ENCODE measurements around the gene CHST12.

CHST12 gene

GRCh38 chr7:2482725-2483451, 79.5 kb downstream of the CHST12 start:
- DNase-seq = no peak

- DNase-seq = no peak
Measured at GRCh38 chr7:2483494-2483893, 80.1 kb downstream of the CHST12 start.

- no peak for DNase-seq
Measured at GRCh38 chr7:2484868-2485267, 81.5 kb downstream of the CHST12 start.

GRCh38 chr7:2487586-2488271, 84.3 kb downstream of the CHST12 start:
- no peak for DNase-seq

- DNase-seq = no peak
Measured at GRCh38 chr7:2488272-2488645, 84.8 kb downstream of the CHST12 start.

- no peak for DNase-seq
Measured at GRCh38 chr7:2488681-2489080, 85.3 kb downstream of the CHST12 start.

GRCh38 chr7:2490181-2490651, 86.8 kb downstream of the CHST12 start:
- DNase-seq = no peak

- DNase-seq = no peak
Measured at GRCh38 chr7:2492038-2492437, 88.6 kb downstream of the CHST12 start.

- DNase-seq = no peak
Measured at GRCh38 chr7:2493205-2494164, 90.1 kb downstream of the CHST12 start.

- DNase-seq = no peak
Measured at GRCh38 chr7:2494191-2495130, 91.0 kb downstream of the CHST12 start.

GRCh38 chr7:2495418-2496299, 92.2 kb downstream of the CHST12 start:
- DNase-seq = no peak

- DNase-seq = no peak
Measured at GRCh38 chr7:2496375-2496774, 93.0 kb downstream of the CHST12 start.

GRCh38 chr7:2497065-2497464, 93.7 kb downstream of the CHST12 start:
- no peak for DNase-seq

- no peak for DNase-seq
Measured at GRCh38 chr7:2497500-2498336, 94.3 kb downstream of the CHST12 start.
